K562 (cell line): ENCODE data around the gene NRDE2. TPM values are rescaled to one million over a fixed set of nuclear protein-coding genes. Genes with fewer than 3 reads are reported as not detected.

Experiments used
- CBFA2T3 ChIP-seq: fragments of 450-650 bp; IDR thresholded peaks from 2 replicates; pipeline ENCODE4 v1.6.1; 2017
- FUS ChIP-seq: fragments of 200-400 bp; formaldehyde crosslinking; optimal IDR thresholded peaks from 2 replicates; pipeline ENCODE3; 2017; ENCODE audit warnings: low read depth, low read length
- HCFC1 ChIP-seq: IDR thresholded peaks from 2 replicates; pipeline ENCODE4 v1.6.1; 2012; ENCODE audit warnings: low read depth, low read length, improper control_type of control experiment
- HNRNPK ChIP-seq: fragments of 200-400 bp; formaldehyde crosslinking; IDR thresholded peaks from one replicate; pipeline ENCODE4 v1.6.1; 2018; ENCODE audit warnings: mild to moderate bottlenecking, low read depth, low read length; ENCODE audit not compliant: poor library complexity, severe bottlenecking
- NR2C2 ChIP-seq, 2 experiments: fragments of 200-800 bp in 1 of 2; sonication (Bioruptor generic) in 1 of 2; sonication (generic) in 1 of 2; formaldehyde crosslinking in 1 of 2; IDR thresholded peaks; 2 replicates each; pipeline versions ENCODE4 v1.6.1 to v1.8.0; 2016 to 2022; ENCODE audit warnings: mild to moderate bottlenecking in 1 of 2, missing compliant biosample characterization in 1 of 2, missing genetic modification characterization in 1 of 2, missing genetic modification reagents in 1 of 2
- POLR3G ChIP-seq: IDR thresholded peaks from 2 replicates; pipeline ENCODE4 v1.6.1; 2011; ENCODE audit not compliant: insufficient read length, insufficient replicate concordance; ENCODE audit errors: extremely low read depth
- RBM14 ChIP-seq: fragments of 200-400 bp; formaldehyde crosslinking; IDR thresholded peaks from 2 replicates; pipeline ENCODE4 v1.6.1; 2018; ENCODE audit warnings: low read depth, mild to moderate bottlenecking, low read length, moderate library complexity, borderline replicate concordance; ENCODE audit not compliant: insufficient read depth
- RBM22 ChIP-seq: fragments of 200-400 bp; formaldehyde crosslinking; IDR thresholded peaks from 2 replicates; pipeline ENCODE4 v1.6.1; 2018; ENCODE audit warnings: low read length, low read depth; ENCODE audit not compliant: poor library complexity, severe bottlenecking
- SIN3B ChIP-seq: fragments of 450-650 bp; IDR thresholded peaks from 2 replicates; pipeline ENCODE4 v1.6.1; 2017; ENCODE audit warnings: low read depth, mild to moderate bottlenecking, moderate library complexity
- XRCC4 ChIP-seq: IDR thresholded peaks from one replicate; pipeline ENCODE4 v1.6.1; 2011; ENCODE audit not compliant: insufficient read depth, insufficient read length; ENCODE audit errors: extremely low read depth
- ZNF217 ChIP-seq: sonication (generic); formaldehyde crosslinking; IDR thresholded peaks from 2 replicates; pipeline ENCODE4 v1.8.0; 2022; ENCODE audit warnings: mild to moderate bottlenecking, missing genetic modification reagents
- ZNF41 ChIP-seq: fragments of 250-450 bp; sonication (Bioruptor Pico); conservative IDR thresholded peaks from 2 replicates; pipeline ENCODE4 v1.4.0; 2020; ENCODE audit warnings: mild to moderate bottlenecking
- polyA plus RNA-seq, 8 experiments: library from polyadenylated mRNA; depleted of rRNA in 4 of 8; stranded (reverse) in 5 of 8; unstranded in 3 of 8; fragments of >200 nt; fragmentation: Nextera tagmentation in 2 of 8; fragmentation: Illumina TruSeq in 1 of 8; extraction: Ambion mirVana in 2 of 8; extraction: Trizol in 1 of 8; gene quantifications; 2 replicates each; pipeline versions ENCODE4 v1.2.1 to v1.2.3, GENCODE V29; 2011 to 2014; ENCODE audit warnings: inconsistent platforms in 1 of 8, missing spikeins in 1 of 8
- total RNA-seq, 7 experiments: library from RNA; depleted of rRNA in 6 of 7; stranded (reverse); fragments of >200 nt in 6 of 7; fragmentation: Illumina TruSeq in 2 of 7; extraction: Trizol in 2 of 7; gene quantifications; 2 replicates each; pipeline versions ENCODE4 v1.2.1 to v1.2.3, GENCODE V29; 2011 to 2021; ENCODE audit warnings: low replicate concordance in 1 of 7
- TF ChIP-seq, protein P1 (sequence below): fragments of 250-450 bp; sonication (Bioruptor Pico); IDR thresholded peaks from 2 replicates; pipeline ENCODE4 v1.4.0; 2020
- TF ChIP-seq, protein P2 (sequence below): fragments of 250-450 bp; sonication (Bioruptor Pico); IDR thresholded peaks from 2 replicates; pipeline ENCODE4 v1.9.0; 2021; ENCODE audit warnings: mild to moderate bottlenecking, inconsistent platforms

Gene NRDE2
- total and polyA plus RNA-seq, 9 of the 15 experiments (the other 6 are each of a cell fraction or from before 2014, with no cell fraction given): 3.3 to 15.0 (median 8.4) TPM

DNA sequence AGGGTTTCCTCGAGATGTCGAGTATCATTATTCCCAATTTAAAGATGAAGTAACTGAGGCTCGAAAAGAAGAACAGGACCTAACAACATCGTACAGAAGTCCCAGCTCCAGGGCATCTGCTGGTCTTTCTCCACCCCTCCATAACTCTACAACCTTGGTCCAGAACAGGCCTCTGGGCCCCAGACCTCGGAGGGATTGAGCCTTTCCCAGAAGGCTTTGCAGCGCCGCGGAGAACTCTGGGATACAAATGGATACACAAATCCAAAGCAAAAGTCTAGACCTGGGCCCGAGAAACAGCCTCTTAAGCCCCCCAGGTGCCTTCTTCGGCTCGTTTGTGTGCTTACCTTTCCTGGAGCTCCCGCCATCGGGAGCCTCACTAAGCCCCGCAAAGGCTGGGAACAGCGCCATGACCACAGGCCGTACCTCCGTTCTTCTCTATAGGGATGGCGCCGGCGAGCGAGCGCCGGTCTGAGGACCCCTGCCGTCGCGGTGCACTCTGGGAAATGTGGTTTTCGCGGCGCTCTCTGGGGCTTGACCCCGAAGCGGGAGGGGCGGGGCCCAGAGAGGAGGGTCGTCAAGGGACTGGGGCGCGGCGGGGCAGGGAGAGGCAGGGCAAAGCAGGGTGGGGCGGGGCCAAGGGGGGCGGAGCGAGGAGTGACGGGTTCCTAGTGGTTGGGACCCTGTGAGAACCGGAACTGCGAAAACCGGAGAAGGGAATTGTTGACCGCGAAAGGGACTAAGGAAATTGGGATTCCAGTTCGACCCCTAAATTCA is at the start of gene NRDE2 (continued):
- TF ChIP-seq ZNF217 (CRISPR knock-in tag): no peak
- TF ChIP-seq POLR3G: no peak
- peak; percentile 59; the same call in 1 of the 2 replicates for TF ChIP-seq NR2C2 (CRISPR knock-in tag; IDR thresholded peaks at IDR 0.05)
- TF ChIP-seq NR2C2 (tag; IDR thresholded peaks at IDR 0.05): peak; percentile 98
- peak; percentile 86 for TF ChIP-seq HCFC1
- TF ChIP-seq RBM22: no peak
- TF ChIP-seq, protein P1, sequence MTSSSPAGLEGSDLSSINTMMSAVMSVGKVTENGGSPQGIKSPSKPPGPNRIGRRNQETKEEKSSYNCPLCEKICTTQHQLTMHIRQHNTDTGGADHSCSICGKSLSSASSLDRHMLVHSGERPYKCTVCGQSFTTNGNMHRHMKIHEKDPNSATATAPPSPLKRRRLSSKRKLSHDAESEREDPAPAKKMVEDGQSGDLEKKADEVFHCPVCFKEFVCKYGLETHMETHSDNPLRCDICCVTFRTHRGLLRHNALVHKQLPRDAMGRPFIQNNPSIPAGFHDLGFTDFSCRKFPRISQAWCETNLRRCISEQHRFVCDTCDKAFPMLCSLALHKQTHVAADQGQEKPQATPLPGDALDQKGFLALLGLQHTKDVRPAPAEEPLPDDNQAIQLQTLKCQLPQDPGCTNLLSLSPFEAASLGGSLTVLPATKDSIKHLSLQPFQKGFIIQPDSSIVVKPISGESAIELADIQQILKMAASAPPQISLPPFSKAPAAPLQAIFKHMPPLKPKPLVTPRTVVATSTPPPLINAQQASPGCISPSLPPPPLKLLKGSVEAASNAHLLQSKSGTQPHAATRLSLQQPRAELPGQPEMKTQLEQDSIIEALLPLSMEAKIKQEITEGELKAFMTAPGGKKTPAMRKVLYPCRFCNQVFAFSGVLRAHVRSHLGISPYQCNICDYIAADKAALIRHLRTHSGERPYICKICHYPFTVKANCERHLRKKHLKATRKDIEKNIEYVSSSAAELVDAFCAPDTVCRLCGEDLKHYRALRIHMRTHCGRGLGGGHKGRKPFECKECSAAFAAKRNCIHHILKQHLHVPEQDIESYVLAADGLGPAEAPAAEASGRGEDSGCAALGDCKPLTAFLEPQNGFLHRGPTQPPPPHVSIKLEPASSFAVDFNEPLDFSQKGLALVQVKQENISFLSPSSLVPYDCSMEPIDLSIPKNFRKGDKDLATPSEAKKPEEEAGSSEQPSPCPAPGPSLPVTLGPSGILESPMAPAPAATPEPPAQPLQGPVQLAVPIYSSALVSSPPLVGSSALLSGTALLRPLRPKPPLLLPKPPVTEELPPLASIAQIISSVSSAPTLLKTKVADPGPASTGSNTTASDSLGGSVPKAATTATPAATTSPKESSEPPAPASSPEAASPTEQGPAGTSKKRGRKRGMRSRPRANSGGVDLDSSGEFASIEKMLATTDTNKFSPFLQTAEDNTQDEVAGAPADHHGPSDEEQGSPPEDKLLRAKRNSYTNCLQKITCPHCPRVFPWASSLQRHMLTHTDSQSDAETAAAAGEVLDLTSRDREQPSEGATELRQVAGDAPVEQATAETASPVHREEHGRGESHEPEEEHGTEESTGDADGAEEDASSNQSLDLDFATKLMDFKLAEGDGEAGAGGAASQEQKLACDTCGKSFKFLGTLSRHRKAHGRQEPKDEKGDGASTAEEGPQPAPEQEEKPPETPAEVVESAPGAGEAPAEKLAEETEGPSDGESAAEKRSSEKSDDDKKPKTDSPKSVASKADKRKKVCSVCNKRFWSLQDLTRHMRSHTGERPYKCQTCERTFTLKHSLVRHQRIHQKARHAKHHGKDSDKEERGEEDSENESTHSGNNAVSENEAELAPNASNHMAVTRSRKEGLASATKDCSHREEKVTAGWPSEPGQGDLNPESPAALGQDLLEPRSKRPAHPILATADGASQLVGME (CRISPR knock-in tag): peak; percentile 89; the same call in 1 of the 2 replicates
- TF ChIP-seq SIN3B: peak; percentile 84
- TF ChIP-seq RBM14: no peak
- TF ChIP-seq ZNF41: 0 out of 2 replicates have a peak, but pooled peaks have one; percentile 19
- no peak for TF ChIP-seq CBFA2T3
- TF ChIP-seq, protein P2, sequence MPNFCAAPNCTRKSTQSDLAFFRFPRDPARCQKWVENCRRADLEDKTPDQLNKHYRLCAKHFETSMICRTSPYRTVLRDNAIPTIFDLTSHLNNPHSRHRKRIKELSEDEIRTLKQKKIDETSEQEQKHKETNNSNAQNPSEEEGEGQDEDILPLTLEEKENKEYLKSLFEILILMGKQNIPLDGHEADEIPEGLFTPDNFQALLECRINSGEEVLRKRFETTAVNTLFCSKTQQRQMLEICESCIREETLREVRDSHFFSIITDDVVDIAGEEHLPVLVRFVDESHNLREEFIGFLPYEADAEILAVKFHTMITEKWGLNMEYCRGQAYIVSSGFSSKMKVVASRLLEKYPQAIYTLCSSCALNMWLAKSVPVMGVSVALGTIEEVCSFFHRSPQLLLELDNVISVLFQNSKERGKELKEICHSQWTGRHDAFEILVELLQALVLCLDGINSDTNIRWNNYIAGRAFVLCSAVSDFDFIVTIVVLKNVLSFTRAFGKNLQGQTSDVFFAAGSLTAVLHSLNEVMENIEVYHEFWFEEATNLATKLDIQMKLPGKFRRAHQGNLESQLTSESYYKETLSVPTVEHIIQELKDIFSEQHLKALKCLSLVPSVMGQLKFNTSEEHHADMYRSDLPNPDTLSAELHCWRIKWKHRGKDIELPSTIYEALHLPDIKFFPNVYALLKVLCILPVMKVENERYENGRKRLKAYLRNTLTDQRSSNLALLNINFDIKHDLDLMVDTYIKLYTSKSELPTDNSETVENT: 0 out of 2 replicates have a peak, but pooled peaks have one; percentile 13
- TF ChIP-seq FUS: no peak
- TF ChIP-seq XRCC4: no peak
- TF ChIP-seq HNRNPK: no peak
